NCI-H187 (cell line): ENCODE data around the gene MED19.
A peak's percentile ranks its signal among the peaks of the same experiment; 100 is the strongest.
"Not testable (repeated sequence)": the region's sequence is repeated elsewhere in the genome, so short reads cannot be mapped to it uniquely, and the experiment has no call there.

ENCODE experiments used
- DNase-seq, 2 experiments: peaks; one replicate each; lab custom pipeline; 2025; lab: John Stamatoyannopoulos, UW

Gene MED19

GRCh38 chr11:57704932-57705331 lies 7.1 kb downstream of the MED19 start:
- DNase-seq: no peak

- no peak for DNase-seq
These were observed 8.7 kb downstream of the MED19 start for GRCh38 chr11:57703341-57703740.

GRCh38 chr11:57700425-57700824 lies 11.6 kb downstream of the MED19 start:
- no peak for DNase-seq

- DNase-seq: no peak
These were observed 12.2 kb downstream of the MED19 start for GRCh38 chr11:57699813-57700212.

- no peak for DNase-seq
These were observed 13.1 kb downstream of the MED19 start for GRCh38 chr11:57698843-57699365.

GRCh38 chr11:57690474-57690873 lies 21.5 kb downstream of the MED19 start:
- DNase-seq: not testable (repeated sequence)

- DNase-seq: no peak
These were observed 30.8 kb downstream of the MED19 start for GRCh38 chr11:57681168-57681567.

- no peak for DNase-seq
These were observed 31.5 kb downstream of the MED19 start for GRCh38 chr11:57680552-57680874.

GRCh38 chr11:57679396-57679795 lies 32.6 kb downstream of the MED19 start:
- no peak for DNase-seq

GRCh38 chr11:57675176-57675941 lies 36.7 kb downstream of the MED19 start:
- no peak for DNase-seq

GRCh38 chr11:57674251-57674650 lies 37.8 kb downstream of the MED19 start:
- DNase-seq: no peak

- DNase-seq: no peak
These were observed 43.6 kb downstream of the MED19 start for GRCh38 chr11:57668434-57668782.

- peak; percentile 96 to 98 for DNase-seq
These were observed 44.1 kb downstream of the MED19 start, which contains the start of gene ZDHHC5 for GRCh38 chr11:57667736-57668433. TSS of gene ZDHHC5 (plus strand) at chr11:57668114. CDS start at chr11:57673091, 4,977 bp downstream.

- peak; percentile 93 to 98 for DNase-seq
These were observed 44.8 kb downstream of the MED19 start for GRCh38 chr11:57667117-57667735.

- no peak for DNase-seq
These were observed 48.0 kb downstream of the MED19 start for GRCh38 chr11:57663975-57664374.

- no peak for DNase-seq
These were observed 49.1 kb downstream of the MED19 start for GRCh38 chr11:57662893-57663292.

GRCh38 chr11:57659669-57660068 lies 52.3 kb downstream of the MED19 start:
- no peak for DNase-seq

- DNase-seq: no peak
These were observed 54.0 kb downstream of the MED19 start for GRCh38 chr11:57658023-57658361.

GRCh38 chr11:57657194-57658022 lies 54.6 kb downstream of the MED19 start, which contains the start of gene CLP1:
TSS of gene CLP1 (plus strand) at chr11:57657762. CDS start at chr11:57659477, 1,715 bp downstream.
- peak; percentile 82 to 90 for DNase-seq

GRCh38 chr11:57656885-57657193 lies 55.2 kb downstream of the MED19 start:
- DNase-seq: no peak
